IMR-90 (cell line): Measurements from ENCODE around the gene TCF4. TPM values are rescaled to one million over a fixed set of nuclear protein-coding genes. Genes with fewer than 3 reads are reported as not detected.

Source experiments
- ATAC-seq: fragments of 200-7000 bp; cut with Tn5 transposase; 2 replicates; pipeline ENCODE4 v1.9.1; 2020; ENCODE audit warnings: low read depth, mild to moderate bottlenecking, moderate library complexity
- BruUV-seq: library from RNA; stranded (reverse); fragments of 400-500 nt; replicated peaks from 2 replicates; lab custom pipeline; 2021; lab: Mats Ljungman, UMichigan
- CTCF ChIA-PET: fragments of 300-600 bp; formaldehyde crosslinking; extraction: SDS; loops from one replicate; lab custom pipeline; 2021; ENCODE audit warnings: antibody characterized with exemption; lab: Yijun Ruan, JAX
- POLR2A ChIA-PET: fragments of 300-600 bp; sonication (Branson Sonifier 250); formaldehyde crosslinking; loops from one replicate; lab custom pipeline; 2022; ENCODE audit warnings: antibody characterized with exemption; ENCODE audit not compliant: unreplicated experiment; lab: Charles Lee
- DNase-seq: peaks from one replicate; pipeline ENCODE4 v3.0.0; 2013
- H2AFZ ChIP-seq: replicated peaks from 2 replicates; pipeline ENCODE3; 2013; ENCODE audit warnings: low read length, mild to moderate bottlenecking; ENCODE audit not compliant: poor library complexity
- H2AK5ac ChIP-seq: 2 replicates; pipeline ENCODE4 v1.6.1; 2013; ENCODE audit warnings: low read depth, low read length, inconsistent platforms
- H2AK9ac ChIP-seq: replicated peaks from 2 replicates; pipeline ENCODE3; 2013; ENCODE audit warnings: mild to moderate bottlenecking, low read depth, low read length, moderate library complexity; ENCODE audit not compliant: poor library complexity
- H2BK120ac ChIP-seq: 2 replicates; pipeline ENCODE4 v1.6.1; 2013; ENCODE audit warnings: low read depth, low read length, inconsistent platforms
- H2BK15ac ChIP-seq: 3 replicates; pipeline ENCODE4 v1.6.1; 2013; ENCODE audit warnings: low read depth, low read length, inconsistent platforms
- H2BK20ac ChIP-seq: 2 replicates; pipeline ENCODE4 v1.6.1; 2013; ENCODE audit warnings: low read depth, mild to moderate bottlenecking, inconsistent platforms, low read length, moderate library complexity
- H2BK5ac ChIP-seq: 2 replicates; pipeline ENCODE4 v1.6.1; 2013; ENCODE audit warnings: mild to moderate bottlenecking, low read depth, low read length, inconsistent platforms; ENCODE audit not compliant: poor library complexity, severe bottlenecking
- H3K14ac ChIP-seq: replicated peaks from 2 replicates; pipeline ENCODE4 v1.6.1; 2013; ENCODE audit warnings: low read depth, low read length, inconsistent platforms
- H3K18ac ChIP-seq: 2 replicates; pipeline ENCODE4 v1.6.1; 2013; ENCODE audit warnings: low read depth, low read length, control low read depth
- H3K23ac ChIP-seq: 2 replicates; pipeline ENCODE4 v1.6.1; 2013; ENCODE audit warnings: low read depth, low read length, inconsistent platforms
- H3K27ac ChIP-seq: 2 replicates; pipeline ENCODE4 v1.5.1; 2013; ENCODE audit warnings: mild to moderate bottlenecking, control low read depth, low read length; ENCODE audit not compliant: insufficient read depth
- H3K27me3 ChIP-seq: 2 replicates; pipeline ENCODE4 v1.6.1; 2013; ENCODE audit warnings: low read length; ENCODE audit not compliant: control insufficient read depth, insufficient read depth
- H3K36me3 ChIP-seq: 2 replicates; pipeline ENCODE4 v1.6.1; 2013; ENCODE audit warnings: low read length, mixed read lengths; ENCODE audit not compliant: control insufficient read depth, insufficient read depth
- H3K4ac ChIP-seq: 2 replicates; pipeline ENCODE4 v1.6.1; 2013; ENCODE audit warnings: low read depth, low read length, inconsistent platforms
- H3K4me1 ChIP-seq: 2 replicates; pipeline ENCODE4 v1.6.1; 2013; ENCODE audit warnings: low read length, mixed read lengths; ENCODE audit not compliant: control insufficient read depth, insufficient read depth
- H3K4me2 ChIP-seq: 2 replicates; pipeline ENCODE4 v1.6.1; 2013; ENCODE audit warnings: low read depth, mild to moderate bottlenecking, control low read depth, low read length, moderate library complexity
- H3K4me3 ChIP-seq: 2 replicates; pipeline ENCODE4 v1.5.1; 2013; ENCODE audit warnings: low read depth, mild to moderate bottlenecking, control low read depth, low read length, moderate library complexity; ENCODE audit not compliant: insufficient read depth
- H3K56ac ChIP-seq: 2 replicates; pipeline ENCODE4 v1.6.1; 2013; ENCODE audit warnings: low read length, inconsistent platforms; ENCODE audit not compliant: insufficient read depth; ENCODE audit errors: extremely low read depth
- H3K79me1 ChIP-seq, 2 experiments: 2 replicates each; pipeline ENCODE4 v1.6.1; 2013; ENCODE audit warnings: low read length in 2 of 2, inconsistent platforms in 1 of 2, low read depth in 1 of 2
- H3K9ac ChIP-seq: 2 replicates; pipeline ENCODE4 v1.6.1; 2013; ENCODE audit warnings: low read depth, low read length, control low read depth
- H3K9me1 ChIP-seq: 2 replicates; pipeline ENCODE4 v1.6.1; 2013; ENCODE audit warnings: low read length, inconsistent platforms; ENCODE audit not compliant: insufficient read depth
- H3K9me3 ChIP-seq: 2 replicates; pipeline ENCODE4 v1.6.1; 2013; ENCODE audit warnings: low read length; ENCODE audit not compliant: control insufficient read depth, insufficient read depth
- H4K20me1 ChIP-seq: 2 replicates; pipeline ENCODE4 v1.6.1; 2013; ENCODE audit warnings: low read length, inconsistent platforms; ENCODE audit not compliant: insufficient read depth
- H4K5ac ChIP-seq: 2 replicates; pipeline ENCODE4 v1.6.1; 2013; ENCODE audit warnings: mild to moderate bottlenecking, low read depth, low read length, control low read depth
- H4K8ac ChIP-seq, 2 experiments: 2 replicates each; pipeline ENCODE4 v1.6.1; 2013; ENCODE audit warnings: low read depth in 2 of 2, low read length in 2 of 2, control low read depth in 1 of 2, inconsistent platforms in 1 of 2
- H4K91ac ChIP-seq: 2 replicates; pipeline ENCODE4 v1.6.1; 2013; ENCODE audit warnings: low read depth, low read length, inconsistent platforms; ENCODE audit not compliant: insufficient read depth
- BHLHE40 ChIP-seq: fragments of 150-350 bp; IDR thresholded peaks from 2 replicates; pipeline ENCODE4 v1.6.1; 2016; ENCODE audit warnings: mild to moderate bottlenecking, low read depth, low read length
- CEBPB ChIP-seq: IDR thresholded peaks from 2 replicates; pipeline ENCODE4 v1.6.1; 2012; ENCODE audit warnings: low read depth, low read length, improper control_type of control experiment
- CTCF ChIP-seq: conservative IDR thresholded peaks from 2 replicates; pipeline ENCODE4 v1.5.1; 2012; ENCODE audit warnings: mild to moderate bottlenecking, low read depth, low read length, improper control_type of control experiment
- ELK1 ChIP-seq: fragments of 150-350 bp; IDR thresholded peaks from 2 replicates; pipeline ENCODE4 v1.6.1; 2016; ENCODE audit warnings: low read depth, mild to moderate bottlenecking, low read length, moderate library complexity, borderline replicate concordance
- FOS ChIP-seq: fragments of 150-350 bp; IDR thresholded peaks from 2 replicates; pipeline ENCODE4 v1.6.1; 2016; ENCODE audit warnings: low read depth, low read length
- MAFK ChIP-seq: IDR thresholded peaks from 2 replicates; pipeline ENCODE4 v1.6.1; 2012; ENCODE audit warnings: low read depth, low read length, improper control_type of control experiment
- MAZ ChIP-seq: IDR thresholded peaks from 2 replicates; pipeline ENCODE4 v1.6.1; 2012; ENCODE audit warnings: low read depth, mild to moderate bottlenecking, low read length, improper control_type of control experiment, moderate library complexity, borderline replicate concordance
- MXI1 ChIP-seq: IDR thresholded peaks from 2 replicates; pipeline ENCODE4 v1.6.1; 2012; ENCODE audit warnings: low read depth, mild to moderate bottlenecking, low read length, moderate library complexity, borderline replicate concordance
- NFE2L2 ChIP-seq: fragments of 150-350 bp; IDR thresholded peaks from 2 replicates; pipeline ENCODE4 v1.6.1; 2016; ENCODE audit warnings: low read depth, mild to moderate bottlenecking, low read length
- POLR2A ChIP-seq: IDR thresholded peaks from 2 replicates; pipeline ENCODE4 v1.6.1; 2012; ENCODE audit warnings: mild to moderate bottlenecking, low read depth, low read length
- RCOR1 ChIP-seq: IDR thresholded peaks from 2 replicates; pipeline ENCODE4 v1.6.1; 2012; ENCODE audit warnings: mild to moderate bottlenecking, low read length, improper control_type of control experiment; ENCODE audit not compliant: insufficient replicate concordance
- RFX5 ChIP-seq: IDR thresholded peaks from 2 replicates; pipeline ENCODE4 v1.8.0; 2012; ENCODE audit warnings: low read depth, mild to moderate bottlenecking, low read length, moderate library complexity
- SMC3 ChIP-seq: fragments of 150-350 bp; IDR thresholded peaks from 2 replicates; pipeline ENCODE4 v1.6.1; 2016; ENCODE audit warnings: low read depth, mild to moderate bottlenecking, antibody characterized with exemption, low read length, moderate library complexity
- USF2 ChIP-seq: fragments of 150-350 bp; IDR thresholded peaks from 2 replicates; pipeline ENCODE4 v1.6.1; 2017; ENCODE audit warnings: mild to moderate bottlenecking, antibody characterized with exemption, low read length, low read depth
- WGBS, 2 experiments: methylation state at CpG; one replicate each; pipeline versions ENCODE4 v1.1.5 to v1.1.7; 2013; ENCODE audit warnings: missing lambda C conversion rate in 2 of 2; ENCODE audit not compliant: insufficient read length in 1 of 2; ENCODE audit errors: extremely low coverage in 2 of 2; 5-methylcytosine and 5-hydroxymethylcytosine counted together
- dilution Hi-C: fragments of 300-500 bp; cut with HindIII; formaldehyde crosslinking; loops from one replicate; pipeline ENCODE4 v1.14.3; 2018; ENCODE audit warnings: low sequenced_read_pairs; ENCODE audit not compliant: unreplicated experiment
- in situ Hi-C: fragments of 300-500 bp; cut with MboI; formaldehyde crosslinking; loops from 3 replicates; pipeline ENCODE4 v1.14.3; 2019; ENCODE audit warnings: low sequenced_read_pairs, inconsistent platforms, mixed read lengths
- intact Hi-C: fragments of 100-400 bp; cut with micrococcal nuclease; formaldehyde crosslinking; loops from 2 replicates; pipeline ENCODE4 v1.10.0; 2022
- polyA plus RNA-seq, 3 experiments: library from polyadenylated mRNA; depleted of rRNA; stranded (reverse); fragments of >200 nt; gene quantifications; 2 replicates each; pipeline ENCODE4 v1.2.3, GENCODE V29; 2012; ENCODE audit warnings: low replicate concordance in 1 of 3
- total RNA-seq: library from RNA; depleted of rRNA; stranded (reverse); fragments of >200 nt; gene quantifications from 2 replicates; pipeline ENCODE4 v1.2.3, GENCODE V29; 2012

TCF4 gene
- total and polyA plus RNA-seq, 2 of the 4 experiments (the other 2 are of a cell fraction), result 30.0 to 87.1 TPM

- peaks cover 24 to 47% of the 10 kb centered on the region in 2 experiments for H3K79me1 ChIP-seq
- H3K4me3 ChIP-seq, result no peak overlapping the region
- no peak overlapping the region for H2AK9ac ChIP-seq
- no peak overlapping the region for H2AFZ ChIP-seq
- H2AK5ac ChIP-seq, result peak overlapping the region; percentile 16; the same call in 1 of the 2 replicates
- no peak overlapping the region; the same call in 1 of the 2 replicates for H4K91ac ChIP-seq
- WGBS, 2 experiments, result no CpG with 5 or more reads among the region's 8 CpGs
- peak; percentile 28 for DNase-seq
- dilution Hi-C loops, result no loop called here
- no peak overlapping the region for H2BK20ac ChIP-seq
- H4K8ac ChIP-seq, result peak overlapping the region; percentile 34 to 38; a peak in 2 of 4 replicates
- H3K14ac ChIP-seq, result peak overlapping the region; percentile 47
- no peak overlapping the region for H3K56ac ChIP-seq
- peak overlapping the region; percentile 27 for H3K4me2 ChIP-seq
- H3K27me3 ChIP-seq, result no peaks in the 10 kb centered on the region
- CTCF ChIA-PET, result no interaction called here
- in situ Hi-C loops, result no loop called here
- H3K23ac ChIP-seq, result peak overlapping the region; percentile 55; the same call in 1 of the 2 replicates
- intact Hi-C loops, result no loop called here
- 0 out of 2 replicates have a peak, but pooled peaks cover 6% of the 10 kb centered on the region for H4K20me1 ChIP-seq
- H3K27ac ChIP-seq, result 0 out of 2 replicates have a peak overlapping the region, but pooled peaks have one; percentile 33
- H3K4me1 ChIP-seq, result peaks cover 10% of the 10 kb centered on the region
- H3K9me3 ChIP-seq, result no peaks in the 10 kb centered on the region
- H2BK15ac ChIP-seq, result 0 out of 3 replicates have a peak overlapping the region, but pooled peaks have one; percentile 66
- POLR2A ChIA-PET, result no interaction called here
- peak; percentile 35 for ATAC-seq
- H2BK120ac ChIP-seq, result peak overlapping the region; percentile 6; the same call in 1 of the 2 replicates
- H4K5ac ChIP-seq, result peak overlapping the region; percentile 8; the same call in 1 of the 2 replicates
- H3K9me1 ChIP-seq, result peaks cover 6% of the 10 kb centered on the region
- no TSS peak for BruUV-seq
- peak overlapping the region; percentile 30; the same call in 1 of the 2 replicates for H3K4ac ChIP-seq
- H3K36me3 ChIP-seq, result 0 out of 2 replicates have a peak, but pooled peaks cover 2% of the 10 kb centered on the region
- H2BK5ac ChIP-seq, result peak overlapping the region; percentile 28
- peak overlapping the region; percentile 16; the same call in 1 of the 2 replicates for H3K18ac ChIP-seq
- no peak overlapping the region for H3K9ac ChIP-seq
- TF ChIP-seq USF2 (no peak), MAZ (no peak), MAFK (no peak), RCOR1 (no peak), RFX5 (no peak), CEBPB (peak; percentile 90), FOS (no peak), ELK1 (no peak), MXI1 (no peak), SMC3 (peak; percentile 40; the same call in 1 of the 2 replicates), BHLHE40 (no peak), POLR2A (no peak), NFE2L2 (no peak), CTCF (peak; percentile 26; the same call in 1 of the 2 replicates)
Measured at GRCh38 chr18:55338978-55339650, 248.9 kb downstream of the TCF4 start.
